Activated CD8-positive, alpha-beta memory T cell treated with anti-CD3 and anti-CD28 coated beads for 4 hours (primary cell): ENCODE data around the gene WNT9A.

Source experiments
- DNase-seq, 2 donors: peaks; one replicate each; pipeline ENCODE4 v3.0.0-alpha.2; 2020; ENCODE audit warnings: low read depth in 2 of 2

The WNT9A gene

GRCh38 chr1:227924168-227924832 is 23.4 kb downstream of the WNT9A start:
- DNase-seq = no peak

GRCh38 chr1:227923353-227924167 is 24.2 kb downstream of the WNT9A start:
- DNase-seq = no peak

DNA sequence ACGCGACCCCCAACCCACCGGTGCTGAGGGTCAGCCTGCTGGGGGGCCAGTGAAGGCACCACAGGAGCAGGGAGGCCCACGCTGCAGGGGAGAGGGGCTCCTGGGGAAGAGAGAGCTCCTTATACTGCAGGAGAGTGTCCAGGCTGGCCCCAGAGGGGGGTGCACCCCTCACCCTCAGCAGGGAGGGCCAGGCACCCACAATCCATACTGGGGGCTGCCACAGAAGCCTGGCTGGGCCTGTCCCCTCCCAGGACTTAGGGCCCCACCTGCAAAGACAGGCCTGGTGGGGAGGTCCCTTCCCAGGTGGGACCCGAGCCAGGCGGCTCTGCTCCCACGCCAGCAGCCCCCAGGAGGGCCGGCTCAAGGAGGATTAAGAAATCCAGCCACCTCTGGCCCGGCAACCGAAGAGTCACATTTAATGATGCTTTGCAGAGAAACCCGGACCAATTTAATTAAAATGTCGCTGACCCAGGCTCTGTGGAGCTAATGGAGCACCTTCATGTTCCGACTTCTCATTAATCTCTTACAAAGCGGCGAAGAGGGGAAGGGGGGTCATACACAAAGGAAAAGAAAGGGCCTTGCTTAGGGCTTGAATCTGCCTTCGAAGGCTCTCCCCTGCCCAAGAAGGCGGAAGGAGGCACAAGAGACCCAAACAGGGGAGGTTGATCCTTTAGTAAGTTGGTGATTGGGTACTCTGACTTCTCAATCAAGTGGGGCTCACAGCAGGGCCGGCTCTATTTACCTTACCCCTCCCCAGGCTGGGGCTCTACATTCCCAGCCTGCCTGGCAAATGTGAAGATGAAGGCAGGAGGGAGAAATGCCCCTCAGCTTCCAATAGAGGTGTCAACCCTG is 25.0 kb downstream of the WNT9A start:
- no peak for DNase-seq

DNA sequence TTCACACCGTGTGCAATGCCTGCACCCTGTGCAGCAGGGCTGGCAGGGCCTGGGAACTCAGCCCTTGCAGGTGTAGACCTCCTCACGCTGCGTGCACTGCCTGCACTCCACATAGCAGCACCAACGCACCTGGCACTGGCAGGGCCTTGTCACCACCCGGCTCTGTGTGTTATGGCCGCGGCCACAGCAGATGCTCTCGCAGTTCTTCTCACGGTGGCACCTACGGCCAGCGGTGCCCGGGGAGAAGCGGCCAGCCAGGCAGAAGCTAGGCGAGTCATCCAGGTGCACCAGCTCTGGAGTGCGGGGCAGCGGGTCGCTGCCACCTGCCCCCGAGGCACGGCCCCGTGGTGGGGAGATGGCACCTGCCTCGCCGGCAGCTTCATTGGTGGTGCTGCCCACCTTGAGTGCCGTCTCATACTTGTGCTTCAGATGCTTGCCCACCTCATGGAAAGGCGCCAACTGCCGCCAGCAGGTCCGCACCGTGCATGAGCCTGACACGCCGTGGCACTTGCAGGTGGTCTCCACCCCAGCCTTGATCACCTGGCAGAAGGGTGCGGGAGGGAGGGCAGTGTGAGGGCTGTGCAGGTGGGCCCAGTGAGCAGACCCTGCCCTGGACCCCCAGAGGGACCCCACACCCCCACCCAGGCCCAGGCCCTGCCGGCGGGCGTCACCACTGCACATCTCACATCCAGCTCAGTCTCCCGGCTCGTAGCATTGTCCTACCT is 26.1 kb downstream of the WNT9A start:
- no peak for DNase-seq

DNA sequence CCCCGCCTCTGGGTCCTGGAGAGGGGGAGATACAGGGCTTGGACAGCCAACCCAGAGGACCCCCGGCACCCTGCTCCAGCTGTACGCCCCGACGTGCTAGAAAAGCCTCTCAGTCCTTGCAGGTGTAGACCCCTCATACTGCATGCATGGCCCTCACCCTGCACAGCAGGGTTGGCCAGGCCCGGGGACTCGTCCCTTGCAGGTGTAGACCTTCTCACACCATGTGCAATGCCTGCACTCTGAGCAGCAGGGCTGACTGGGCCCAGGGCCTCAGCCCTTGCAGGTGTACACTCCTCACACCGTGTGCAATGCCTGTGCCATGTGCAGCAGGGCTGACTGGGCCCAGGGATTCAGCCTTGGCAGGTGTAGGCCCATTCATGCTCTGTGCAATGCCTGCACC is 26.8 kb downstream of the WNT9A start:
- no peak for DNase-seq

- no peak for DNase-seq
Measured at GRCh38 chr1:227920426-227920825, 27.3 kb downstream of the WNT9A start.

- no peak for DNase-seq
Measured at GRCh38 chr1:227919906-227920305, 27.8 kb downstream of the WNT9A start.

GRCh38 chr1:227918736-227919135 is 29.0 kb downstream of the WNT9A start:
- DNase-seq = no peak

- no peak for DNase-seq
Measured at GRCh38 chr1:227918083-227918700, 29.5 kb downstream of the WNT9A start.

- DNase-seq = no peak
Measured at GRCh38 chr1:227917081-227917950, 30.4 kb downstream of the WNT9A start.

DNA sequence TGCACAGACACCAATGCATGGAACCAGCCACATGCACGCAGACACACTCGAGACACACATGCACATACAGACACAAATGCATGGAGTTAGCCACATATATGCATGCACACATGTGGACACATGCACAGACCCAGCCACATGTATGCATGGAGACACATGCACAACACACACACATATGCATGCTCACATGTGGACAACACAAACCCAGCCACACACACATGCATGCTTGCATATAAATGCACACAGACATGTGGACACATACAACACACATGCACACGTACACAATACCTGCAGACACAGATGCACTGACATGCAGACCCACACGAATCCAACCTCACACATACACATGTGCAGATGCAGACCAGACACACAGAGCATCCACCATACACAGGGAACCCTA is 31.1 kb downstream of the WNT9A start:
- DNase-seq = no peak

DNA sequence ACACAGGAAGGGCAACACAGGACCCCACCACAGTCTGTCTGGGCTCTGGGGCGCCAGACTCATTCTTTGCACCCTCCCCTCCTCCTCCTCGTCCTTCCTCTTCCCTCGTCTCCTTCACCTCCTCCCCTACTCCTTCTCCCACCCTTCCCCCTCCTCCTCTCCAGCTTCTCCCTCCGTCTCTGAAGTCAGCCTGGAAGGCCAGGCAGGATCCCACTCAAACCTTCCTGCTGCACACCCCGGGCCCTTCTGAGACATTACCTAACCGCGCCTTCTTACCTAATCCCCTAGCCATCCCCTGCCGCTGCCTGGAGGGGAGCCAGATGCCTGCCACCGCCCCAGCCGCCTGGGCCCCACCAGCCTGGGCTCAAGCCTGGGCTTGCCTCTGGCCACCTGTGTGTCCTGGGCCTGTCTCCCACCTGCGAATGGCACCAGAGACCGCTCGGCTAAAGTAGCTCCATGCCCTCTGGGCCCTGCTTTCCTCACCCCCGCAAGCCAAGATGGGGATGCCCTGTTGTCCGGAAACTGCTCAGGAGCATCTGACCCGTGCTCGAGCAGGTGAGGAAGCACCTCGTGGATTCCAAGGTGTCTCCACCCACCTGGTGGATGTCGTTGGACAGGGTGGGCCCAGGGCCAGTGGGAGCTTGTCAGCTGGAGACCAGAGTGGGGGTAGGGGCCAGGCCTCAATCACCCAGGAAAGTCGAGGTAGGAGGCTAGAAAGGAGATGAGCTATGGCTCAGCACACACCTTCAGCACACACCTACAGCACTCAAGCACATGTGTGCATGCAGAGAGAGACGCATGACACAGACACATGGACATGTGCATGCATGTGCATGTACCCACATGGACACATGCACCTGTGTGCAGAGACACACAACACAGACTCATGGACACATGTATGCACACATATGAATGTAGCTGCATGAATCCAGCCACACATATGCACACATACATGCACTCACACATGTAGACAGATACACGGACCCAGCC is 31.9 kb downstream of the WNT9A start:
- no peak for DNase-seq

GRCh38 chr1:227914801-227915563 is 32.8 kb downstream of the WNT9A start:
- DNase-seq = no peak

- no peak for DNase-seq
Measured at GRCh38 chr1:227913764-227914721, 33.7 kb downstream of the WNT9A start.

DNA sequence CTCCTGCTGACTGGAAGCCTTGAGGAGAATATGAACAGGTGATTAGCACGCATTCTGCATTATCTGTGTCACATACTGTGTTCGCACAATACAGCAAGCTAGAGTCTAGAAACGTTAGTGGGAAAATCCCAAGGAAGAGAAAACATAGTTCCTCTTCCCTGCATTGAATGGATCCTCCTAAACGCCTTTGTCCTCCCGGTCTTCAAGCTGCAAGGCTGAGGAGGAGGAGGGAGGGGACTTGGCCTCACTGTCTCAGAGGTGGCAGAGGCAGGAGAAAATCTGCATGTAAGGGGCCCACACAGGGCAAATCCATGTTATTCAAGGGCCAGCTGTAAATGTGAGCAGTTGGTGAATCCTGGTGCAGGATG is 34.4 kb downstream of the WNT9A start:
- no peak for DNase-seq

DNA sequence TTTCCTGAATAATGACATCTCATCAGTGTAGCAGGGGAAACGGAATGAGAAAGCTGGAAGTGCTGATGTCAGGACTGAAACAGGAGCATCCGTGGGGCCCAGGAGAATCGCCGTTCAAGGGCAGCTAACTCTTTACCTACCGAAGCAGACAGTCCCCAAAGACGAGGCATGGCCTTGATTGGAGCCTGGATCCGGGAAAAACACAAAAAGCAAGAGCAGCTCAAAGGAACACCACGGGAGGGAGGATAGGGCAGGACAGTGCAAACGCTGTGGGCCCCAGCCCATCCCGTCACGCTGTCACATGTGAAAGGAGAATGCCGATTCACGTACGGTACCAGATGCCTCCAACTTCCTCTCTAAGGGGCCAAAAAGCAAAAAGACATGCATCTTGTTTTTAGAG is 34.9 kb downstream of the WNT9A start:
- DNase-seq = no peak

DNA sequence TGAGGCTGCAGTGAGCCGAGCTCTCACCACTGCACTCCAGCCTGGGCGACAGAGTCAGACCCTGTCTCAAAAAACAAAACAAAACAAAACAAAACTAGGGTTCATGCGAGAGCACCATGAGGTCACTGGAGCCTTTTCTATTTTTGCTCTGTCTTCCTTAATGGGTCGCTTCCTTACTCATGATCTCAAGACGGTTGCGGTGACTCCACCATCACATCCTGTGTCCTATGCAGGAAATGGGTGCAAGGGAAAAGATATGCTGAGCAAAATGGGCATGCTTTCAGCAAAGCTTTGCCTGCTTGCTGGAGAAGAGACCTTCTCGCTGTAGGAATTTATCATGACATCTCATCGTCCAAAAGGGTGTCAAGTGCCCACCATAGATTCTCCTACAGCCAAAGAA is 36.4 kb downstream of the WNT9A start:
- DNase-seq = no peak
